ENCODE measurements around the gene SRSF8. TPM values are rescaled to one million over a fixed set of nuclear protein-coding genes. Genes with fewer than 3 reads are reported as not detected.

Gene SRSF8
- total and polyA plus RNA-seq, 2 of the 4 experiments (the other 2 are of a cell fraction), result 3.4 to 14.3 TPM

DNA sequence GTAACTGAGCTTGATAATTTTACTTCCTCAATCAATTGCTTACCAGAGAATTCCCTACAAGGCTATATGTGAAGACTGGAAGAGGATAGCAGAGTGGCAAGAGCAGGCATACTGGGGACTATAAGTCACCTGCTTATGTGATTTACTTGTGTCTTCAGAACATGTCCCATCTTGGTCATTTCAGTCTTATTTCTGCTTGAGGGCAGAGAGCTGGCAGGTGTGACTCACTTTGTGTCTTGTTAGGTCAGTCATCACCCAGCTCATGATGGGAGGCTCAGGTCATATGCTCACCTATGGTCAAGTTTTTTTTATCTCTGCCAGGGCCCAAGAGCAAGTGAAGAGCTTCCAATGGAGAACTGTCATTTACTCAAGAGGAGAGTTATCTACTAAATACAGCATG, 6.2 kb downstream of the SRSF8 start:
- Histone ChIP-seq H4K20me1 (ENCODE audit: insufficient read depth, low read length) (no peaks in the 10 kb centered on the region), H3K9me1 (ENCODE audit: insufficient read depth, low read length) (no peaks in the 10 kb centered on the region), H3K9ac (ENCODE audit: low read depth, low read length) (no peak overlapping the region), H4K8ac (ENCODE audit: low read depth in 2 of 2, low read length in 2 of 2) (no peak overlapping the region), H2AK9ac (replicated peaks; ENCODE audit: low read depth, low read length, poor library complexity) (no peak overlapping the region), H3K79me1 (ENCODE audit: low read depth in 1 of 2, low read length in 2 of 2) (peaks cover 9 to 18% of the 10 kb centered on the region in 2 experiments; a peak in 2 of 4 replicates), H3K4ac (ENCODE audit: low read depth, low read length) (no peak overlapping the region), H3K18ac (ENCODE audit: low read depth, low read length) (no peak overlapping the region), H3K56ac (ENCODE audit: extremely low read depth, insufficient read depth, low read length) (no peak overlapping the region), H3K4me2 (ENCODE audit: low read depth, low read length) (no peak overlapping the region), H4K5ac (ENCODE audit: low read depth, low read length) (no peak overlapping the region), H3K9me3 (ENCODE audit: control insufficient read depth, insufficient read depth, low read length) (no peaks in the 10 kb centered on the region), H3K36me3 (ENCODE audit: control insufficient read depth, insufficient read depth, low read length) (no peaks in the 10 kb centered on the region), H3K4me1 (ENCODE audit: control insufficient read depth, insufficient read depth, low read length) (no peaks in the 10 kb centered on the region; the same call in 1 of the 2 replicates), H2AK5ac (ENCODE audit: low read depth, low read length) (no peak overlapping the region), H2BK5ac (ENCODE audit: low read depth, low read length, poor library complexity, severe bottlenecking) (no peak overlapping the region), H3K23ac (ENCODE audit: low read depth, low read length) (no peak overlapping the region), H2BK15ac (ENCODE audit: low read depth, low read length) (no peak overlapping the region), H2BK120ac (ENCODE audit: low read depth, low read length) (no peak overlapping the region), H2BK20ac (ENCODE audit: low read depth, low read length) (no peak overlapping the region), H3K27ac (ENCODE audit: insufficient read depth, low read length) (no peak overlapping the region), H2AFZ (replicated peaks; ENCODE audit: low read length, poor library complexity) (no peak overlapping the region), H4K91ac (ENCODE audit: insufficient read depth, low read depth, low read length) (no peak overlapping the region), H3K14ac (replicated peaks; ENCODE audit: low read depth, low read length) (no peak overlapping the region), H3K4me3 (ENCODE audit: insufficient read depth, low read depth, low read length) (no peak overlapping the region), H3K27me3 (ENCODE audit: control insufficient read depth, insufficient read depth, low read length) (no peaks in the 10 kb centered on the region)
- DNase-seq (no peak), ATAC-seq (ENCODE audit: low read depth) (no peak)
- POLR2A ChIA-PET (ENCODE audit: unreplicated experiment), result no interaction called here
- TF ChIP-seq RCOR1 (IDR thresholded peaks at IDR 0.05; ENCODE audit: insufficient replicate concordance, low read length) (no peak), SMC3 (IDR thresholded peaks at IDR 0.05; ENCODE audit: low read depth, low read length) (no peak), RFX5 (IDR thresholded peaks at IDR 0.05; ENCODE audit: low read depth, low read length) (no peak), FOS (IDR thresholded peaks at IDR 0.05; ENCODE audit: low read depth, low read length) (no peak), BHLHE40 (IDR thresholded peaks at IDR 0.05; ENCODE audit: low read depth, low read length) (no peak), RAD21 (IDR thresholded peaks at IDR 0.05; ENCODE audit: low read length) (no peak), POLR2A (IDR thresholded peaks at IDR 0.05; ENCODE audit: low read depth, low read length) (no peak), MXI1 (IDR thresholded peaks at IDR 0.05; ENCODE audit: borderline replicate concordance, low read depth, low read length) (no peak), CEBPB (IDR thresholded peaks at IDR 0.05; ENCODE audit: low read depth, low read length) (no peak), MAFK (IDR thresholded peaks at IDR 0.05; ENCODE audit: low read depth, low read length) (no peak), MAZ (IDR thresholded peaks at IDR 0.05; ENCODE audit: borderline replicate concordance, low read depth, low read length) (no peak), NFE2L2 (IDR thresholded peaks at IDR 0.05; ENCODE audit: low read depth, low read length) (no peak), CHD1 (IDR thresholded peaks at IDR 0.05; ENCODE audit: low read depth, low read length) (no peak)
- TF ChIP-seq, protein P1, sequence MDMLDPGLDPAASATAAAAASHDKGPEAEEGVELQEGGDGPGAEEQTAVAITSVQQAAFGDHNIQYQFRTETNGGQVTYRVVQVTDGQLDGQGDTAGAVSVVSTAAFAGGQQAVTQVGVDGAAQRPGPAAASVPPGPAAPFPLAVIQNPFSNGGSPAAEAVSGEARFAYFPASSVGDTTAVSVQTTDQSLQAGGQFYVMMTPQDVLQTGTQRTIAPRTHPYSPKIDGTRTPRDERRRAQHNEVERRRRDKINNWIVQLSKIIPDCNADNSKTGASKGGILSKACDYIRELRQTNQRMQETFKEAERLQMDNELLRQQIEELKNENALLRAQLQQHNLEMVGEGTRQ (IDR thresholded peaks at IDR 0.05; ENCODE audit: low read depth, low read length), result no peak
- TF ChIP-seq, protein P2, sequence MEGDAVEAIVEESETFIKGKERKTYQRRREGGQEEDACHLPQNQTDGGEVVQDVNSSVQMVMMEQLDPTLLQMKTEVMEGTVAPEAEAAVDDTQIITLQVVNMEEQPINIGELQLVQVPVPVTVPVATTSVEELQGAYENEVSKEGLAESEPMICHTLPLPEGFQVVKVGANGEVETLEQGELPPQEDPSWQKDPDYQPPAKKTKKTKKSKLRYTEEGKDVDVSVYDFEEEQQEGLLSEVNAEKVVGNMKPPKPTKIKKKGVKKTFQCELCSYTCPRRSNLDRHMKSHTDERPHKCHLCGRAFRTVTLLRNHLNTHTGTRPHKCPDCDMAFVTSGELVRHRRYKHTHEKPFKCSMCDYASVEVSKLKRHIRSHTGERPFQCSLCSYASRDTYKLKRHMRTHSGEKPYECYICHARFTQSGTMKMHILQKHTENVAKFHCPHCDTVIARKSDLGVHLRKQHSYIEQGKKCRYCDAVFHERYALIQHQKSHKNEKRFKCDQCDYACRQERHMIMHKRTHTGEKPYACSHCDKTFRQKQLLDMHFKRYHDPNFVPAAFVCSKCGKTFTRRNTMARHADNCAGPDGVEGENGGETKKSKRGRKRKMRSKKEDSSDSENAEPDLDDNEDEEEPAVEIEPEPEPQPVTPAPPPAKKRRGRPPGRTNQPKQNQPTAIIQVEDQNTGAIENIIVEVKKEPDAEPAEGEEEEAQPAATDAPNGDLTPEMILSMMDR (conservative IDR thresholded peaks at IDR 0.05; ENCODE audit: low read depth, low read length), result no peak
- TF ChIP-seq, protein P3, sequence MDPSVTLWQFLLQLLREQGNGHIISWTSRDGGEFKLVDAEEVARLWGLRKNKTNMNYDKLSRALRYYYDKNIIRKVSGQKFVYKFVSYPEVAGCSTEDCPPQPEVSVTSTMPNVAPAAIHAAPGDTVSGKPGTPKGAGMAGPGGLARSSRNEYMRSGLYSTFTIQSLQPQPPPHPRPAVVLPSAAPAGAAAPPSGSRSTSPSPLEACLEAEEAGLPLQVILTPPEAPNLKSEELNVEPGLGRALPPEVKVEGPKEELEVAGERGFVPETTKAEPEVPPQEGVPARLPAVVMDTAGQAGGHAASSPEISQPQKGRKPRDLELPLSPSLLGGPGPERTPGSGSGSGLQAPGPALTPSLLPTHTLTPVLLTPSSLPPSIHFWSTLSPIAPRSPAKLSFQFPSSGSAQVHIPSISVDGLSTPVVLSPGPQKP (IDR thresholded peaks at IDR 0.05; ENCODE audit: borderline replicate concordance, low read depth, low read length), result no peak
- intact Hi-C loops (cut with micrococcal nuclease), result no loop called here
- dilution Hi-C loops (cut with HindIII; ENCODE audit: low sequenced_read_pairs, unreplicated experiment), result no loop called here
- CTCF ChIA-PET, result no interaction called here
- in situ Hi-C loops (cut with MboI; ENCODE audit: low sequenced_read_pairs), result loop anchor here (25.0 kb wide), 1 partner anchor 1364 kb away; no protein-coding TSS in a partner anchor
- BruUV-seq (replicated peaks), result no TSS peak
